GF-D8 (cell line): ENCODE results near the gene NDNF.

Experiments used
- DNase-seq: peaks from one replicate; lab custom pipeline; 2025; lab: John Stamatoyannopoulos, UW

The NDNF gene

GRCh38 chr4:121070696-121071639 lies 1.4 kb downstream of the NDNF start:
- no peak for DNase-seq

DNA sequence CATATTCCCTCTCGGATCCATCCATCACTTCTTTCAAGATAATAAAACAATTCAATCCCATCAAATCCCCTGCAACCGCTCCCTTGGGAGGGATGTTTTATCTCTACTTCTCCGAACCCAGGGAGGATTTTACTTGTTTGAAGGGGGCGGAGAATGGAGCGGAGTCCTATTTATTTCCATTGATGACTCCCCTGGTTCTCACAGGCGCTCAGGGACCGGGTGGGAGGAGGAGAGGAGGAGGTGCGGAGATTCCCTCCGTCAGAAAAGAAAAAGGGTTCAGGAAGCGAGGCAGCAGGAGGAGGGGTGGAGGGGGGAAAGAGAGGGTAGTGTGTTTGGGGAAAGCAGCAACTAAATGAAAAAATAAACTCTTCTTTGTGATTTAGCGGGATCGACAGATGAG lies 2.1 kb downstream of the NDNF start:
- no peak for DNase-seq

DNA sequence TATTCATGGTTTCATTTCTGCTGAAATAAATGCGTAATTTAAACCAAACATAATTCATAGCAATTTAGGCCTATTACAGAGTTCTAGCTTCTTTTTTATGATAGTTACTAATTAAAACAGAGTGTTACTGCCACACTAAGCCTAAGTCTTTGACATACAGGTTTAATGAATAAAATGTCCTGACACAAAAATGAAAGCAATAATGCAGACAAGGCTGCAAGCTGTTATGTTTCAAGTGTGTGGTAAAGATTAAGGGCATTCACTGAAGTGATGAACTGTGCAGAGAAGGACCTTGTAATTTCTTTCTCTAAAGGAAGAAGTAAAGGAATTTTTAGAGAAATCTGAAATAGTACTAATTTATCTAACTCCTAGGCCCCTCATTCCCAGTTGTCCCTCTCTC lies 2.9 kb downstream of the NDNF start:
- no peak for DNase-seq

- DNase-seq: no peak
These were observed 7.9 kb downstream of the NDNF start for GRCh38 chr4:121064482-121064881.

GRCh38 chr4:121062521-121062920 lies 9.8 kb downstream of the NDNF start:
- DNase-seq: no peak

DNA sequence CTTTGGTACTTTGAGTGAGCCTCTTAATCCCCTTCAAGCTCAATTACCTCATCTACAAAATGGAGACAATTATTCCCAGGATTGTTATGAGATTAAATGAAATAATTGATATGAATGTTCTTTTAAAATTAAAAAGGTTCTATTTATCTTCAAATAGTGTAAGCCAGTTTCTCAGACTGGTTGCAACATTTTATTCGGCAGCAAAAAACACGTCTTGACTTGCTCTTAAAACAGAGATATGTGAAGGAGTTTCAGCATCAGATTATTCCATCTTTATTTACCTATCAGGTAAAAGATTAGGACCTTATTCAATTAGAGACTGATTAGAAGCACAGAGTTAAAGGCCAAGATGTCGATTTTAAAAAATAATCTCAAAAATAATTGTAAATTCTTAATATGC lies 10.5 kb downstream of the NDNF start:
- no peak for DNase-seq

- no peak for DNase-seq
These were observed 11.1 kb downstream of the NDNF start for GRCh38 chr4:121061215-121061614.

GRCh38 chr4:121057466-121057922 lies 14.8 kb downstream of the NDNF start:
- no peak for DNase-seq

DNA sequence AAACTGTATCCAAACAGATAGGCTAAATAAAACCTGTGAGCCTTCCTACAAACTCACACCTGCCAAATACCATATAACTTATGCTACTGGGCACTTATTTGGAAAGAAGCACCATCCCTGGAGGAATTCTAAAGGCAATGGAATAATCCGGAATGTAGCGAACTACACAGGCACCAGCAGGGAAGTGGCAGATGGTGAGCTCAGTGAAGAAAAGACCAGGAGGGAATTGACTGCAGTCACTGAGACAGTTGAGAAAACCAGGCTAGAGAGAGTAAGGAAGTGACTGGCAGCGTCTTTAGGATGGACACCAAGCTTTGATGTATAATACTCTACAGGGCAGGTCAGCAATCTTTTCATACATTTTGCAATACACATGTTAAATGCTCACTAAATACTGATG lies 16.3 kb downstream of the NDNF start:
- no peak for DNase-seq

DNA sequence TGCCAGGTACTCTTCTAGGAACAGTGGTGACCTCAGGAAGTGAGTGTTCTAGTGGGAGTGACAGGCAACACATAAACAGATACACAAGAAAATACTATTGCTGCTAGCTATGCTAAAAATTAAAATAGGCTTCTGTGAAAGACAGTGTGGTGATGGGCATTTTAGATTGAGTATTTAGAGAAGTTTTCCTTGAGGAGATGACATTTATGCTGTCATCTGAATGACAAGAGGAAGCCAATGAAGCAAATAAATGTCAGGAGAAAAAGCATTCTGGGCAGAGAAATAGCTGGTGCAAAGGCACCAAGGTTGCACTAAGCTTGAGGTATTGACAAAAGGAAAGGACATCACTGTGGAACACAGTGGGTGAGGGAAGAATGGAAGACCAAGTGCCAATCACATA lies 18.0 kb downstream of the NDNF start:
- DNase-seq: no peak

GRCh38 chr4:121053601-121054143 lies 18.7 kb downstream of the NDNF start:
- no peak for DNase-seq

DNA sequence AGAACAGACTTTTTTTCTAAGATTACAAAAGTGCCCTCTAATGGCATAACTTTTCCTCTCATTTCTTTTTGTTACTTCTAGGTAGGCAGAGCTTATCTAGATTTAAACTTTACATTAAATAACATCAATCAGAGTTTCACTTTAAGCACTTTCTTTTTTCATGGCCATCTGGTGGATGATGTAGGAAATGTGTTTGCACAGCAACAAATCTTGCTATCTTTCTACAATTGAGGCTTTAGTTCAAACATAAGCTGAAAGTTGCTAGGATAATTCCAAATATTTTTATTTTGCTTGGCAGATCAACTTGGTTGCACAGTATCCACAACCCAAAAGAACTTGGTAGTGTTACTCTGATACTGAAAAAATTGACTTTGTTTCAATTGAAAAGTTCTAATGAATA lies 22.0 kb downstream of the NDNF start:
- no peak for DNase-seq

DNA sequence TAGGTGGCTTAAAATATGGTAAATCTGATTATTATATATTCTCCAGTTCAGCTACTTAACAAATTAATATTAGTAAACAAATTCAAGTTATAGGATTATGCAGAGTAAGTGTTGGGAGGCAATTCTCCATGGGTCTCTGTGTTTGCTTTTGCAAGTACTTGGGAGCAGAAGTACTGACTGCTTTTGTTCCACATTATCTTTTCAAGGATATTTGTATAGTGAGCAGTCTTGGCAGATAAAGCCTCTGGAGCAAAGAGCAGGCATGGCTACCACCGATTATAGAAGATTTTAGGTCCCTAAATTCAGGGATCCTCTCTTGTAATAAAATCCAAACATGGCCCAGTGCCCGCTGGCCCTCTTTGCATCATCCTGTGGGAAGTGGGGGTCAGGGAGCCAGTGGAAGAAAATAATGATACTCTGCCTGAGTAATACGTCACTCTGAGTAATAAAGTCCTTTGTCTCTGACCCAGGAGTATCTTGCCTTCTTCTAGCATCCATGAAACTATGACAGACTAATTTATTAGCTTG lies 23.2 kb downstream of the NDNF start:
- DNase-seq: no peak

GRCh38 chr4:121048165-121048564 lies 24.2 kb downstream of the NDNF start:
- no peak for DNase-seq

DNA sequence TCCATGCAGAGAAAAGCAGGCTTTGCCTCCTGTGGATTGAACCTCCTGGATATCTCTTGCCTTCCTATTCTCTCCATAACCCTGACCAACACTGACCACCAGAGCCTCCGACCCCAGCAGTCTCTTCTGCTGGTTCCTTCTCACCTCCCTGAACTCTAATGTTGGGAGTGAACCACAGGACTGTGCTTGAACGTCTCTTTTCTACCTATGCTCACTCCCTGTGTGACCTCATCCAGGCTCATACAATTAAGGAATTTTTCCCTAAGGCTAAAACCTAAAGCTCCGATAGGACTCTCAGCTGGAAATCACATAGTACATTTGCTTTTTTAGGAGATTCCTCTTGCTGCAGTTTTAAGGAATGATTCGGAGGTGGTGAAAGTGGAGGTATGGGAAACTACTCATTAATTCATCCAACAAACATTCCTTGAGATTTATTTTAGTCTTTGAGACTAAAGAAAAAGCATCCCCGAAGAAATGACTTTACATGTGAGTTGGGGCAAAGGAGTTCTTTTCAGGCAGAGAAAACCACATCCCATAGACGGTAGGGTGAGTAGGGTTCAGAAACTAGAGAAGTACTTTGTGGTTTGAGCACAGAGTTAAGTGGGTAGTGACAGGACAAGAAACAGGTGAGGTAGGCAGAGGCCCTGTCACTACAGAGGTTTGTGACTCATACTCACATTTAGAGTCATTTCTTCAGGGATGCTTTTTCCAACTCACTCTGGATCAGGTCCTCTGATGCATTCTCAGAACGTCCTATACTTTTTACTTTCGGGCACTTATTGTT lies 30.8 kb downstream of the NDNF start:
- DNase-seq: no peak

- no peak for DNase-seq
These were observed 38.3 kb downstream of the NDNF start for GRCh38 chr4:121034017-121034416.

GRCh38 chr4:121030711-121031110 lies 41.6 kb downstream of the NDNF start:
- DNase-seq: no peak

- DNase-seq: no peak
These were observed 42.2 kb downstream of the NDNF start for GRCh38 chr4:121030131-121030530.

DNA sequence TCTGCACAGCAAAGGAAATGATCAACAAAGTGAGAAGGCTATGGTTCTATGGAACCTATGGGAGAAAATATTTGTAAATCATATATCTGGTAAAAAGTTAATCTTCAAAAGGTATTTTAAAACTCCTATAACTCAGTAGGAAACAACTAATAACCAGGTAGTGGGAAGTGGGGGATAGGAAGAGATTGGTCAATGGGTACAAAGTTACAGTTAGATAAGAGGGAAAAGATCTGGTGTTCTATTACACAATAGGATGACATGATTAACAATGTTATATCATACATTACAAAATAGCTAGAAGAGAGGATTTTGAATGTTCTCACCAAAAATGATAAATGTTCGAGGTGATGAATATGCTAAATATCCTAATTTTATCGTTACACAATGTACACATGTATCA lies 46.3 kb downstream of the NDNF start:
- no peak for DNase-seq

DNA sequence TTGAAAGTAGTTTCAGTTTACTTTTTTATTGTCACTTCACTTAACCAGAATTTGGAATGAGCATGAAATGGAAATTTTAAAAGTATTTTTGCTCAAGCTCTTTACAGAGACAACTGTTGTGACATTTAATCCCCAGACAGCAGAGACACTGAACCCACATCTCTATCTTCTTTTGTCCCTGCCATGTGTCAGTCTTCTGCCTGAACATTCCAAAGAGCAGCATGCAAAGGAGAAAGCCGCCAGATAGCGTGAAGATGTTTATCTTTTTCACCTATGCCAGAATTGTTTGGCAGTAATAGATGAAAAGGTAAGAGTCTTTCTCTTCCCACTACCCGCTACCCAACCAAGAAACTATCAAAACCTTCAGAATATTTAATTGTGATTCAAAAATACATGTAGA lies 46.8 kb downstream of the NDNF start:
- DNase-seq: no peak

DNA sequence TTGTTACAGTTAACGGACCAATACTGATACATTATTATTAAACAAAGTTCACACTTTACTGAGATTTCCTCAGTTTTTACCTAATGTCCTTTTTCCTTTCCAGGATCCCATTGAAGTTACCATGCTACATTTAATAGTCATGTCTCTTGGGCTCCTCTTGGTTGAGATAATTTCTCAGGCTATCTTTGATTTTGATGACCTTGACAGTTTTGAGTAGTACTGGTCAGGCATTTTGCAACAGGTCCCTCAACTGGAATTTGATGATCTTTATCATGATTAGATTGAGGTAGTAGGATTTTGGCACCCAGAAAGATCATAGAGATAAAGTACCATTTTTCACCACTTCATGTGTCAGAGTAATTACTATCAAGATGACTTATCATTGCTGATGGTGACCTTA lies 53.8 kb downstream of the NDNF start:
- no peak for DNase-seq

DNA sequence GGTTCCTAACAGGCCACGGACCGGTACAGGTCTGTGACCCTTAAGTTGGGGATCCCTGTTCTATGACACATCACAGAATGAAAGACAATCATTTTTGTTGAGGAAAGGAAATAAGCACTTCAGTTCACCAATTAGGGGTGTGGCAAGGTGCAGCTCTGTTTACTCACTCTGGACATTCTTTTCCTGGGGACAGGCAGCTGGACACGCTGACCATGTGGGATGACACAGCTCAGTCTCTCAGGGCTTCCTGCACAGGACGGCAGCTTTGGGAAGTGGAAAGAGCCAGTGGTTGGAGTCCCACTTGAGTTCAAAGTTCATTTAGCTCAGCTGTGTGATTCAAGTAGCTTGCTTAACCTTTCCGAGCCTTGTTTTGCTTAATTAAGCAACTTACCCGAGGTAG lies 55.7 kb downstream of the NDNF start:
- DNase-seq: no peak

DNA sequence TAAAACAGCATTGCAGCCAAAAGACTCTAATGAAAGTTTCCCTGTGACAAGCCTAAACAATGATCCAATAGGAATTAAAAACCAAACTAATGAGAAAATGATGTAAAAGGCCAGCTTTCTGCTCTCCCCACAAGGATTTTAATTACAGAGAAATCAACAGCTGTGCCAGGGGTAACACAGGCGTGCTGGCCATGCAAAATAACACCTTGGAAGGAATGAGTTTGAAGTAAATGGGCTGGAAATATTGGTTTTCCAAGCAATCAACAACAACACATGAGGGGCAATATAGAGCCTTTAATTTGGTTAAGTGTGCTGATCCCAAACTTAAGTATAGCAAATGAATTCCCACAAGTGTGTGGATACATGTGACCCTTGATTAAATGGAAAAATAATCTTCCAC lies 56.9 kb downstream of the NDNF start:
- no peak for DNase-seq
